A673 (cell line): Measurements from ENCODE around the gene VWA1. TPM values are rescaled to one million over a fixed set of nuclear protein-coding genes. Genes with fewer than 3 reads are reported as not detected.
"Not testable (repeated sequence)": the region's sequence is repeated elsewhere in the genome, so short reads cannot be mapped to it uniquely, and the experiment has no call there.

Experiments
- BruUV-seq: library from RNA; stranded (reverse); fragments of 400-500 nt; replicated peaks from 2 replicates; lab custom pipeline; 2021; lab: Mats Ljungman, UMichigan
- CTCF ChIA-PET: fragments of 300-600 bp; sonication (Branson Sonifier 250); formaldehyde crosslinking; loops from one replicate; lab custom pipeline; 2022; ENCODE audit warnings: antibody characterized with exemption; lab: Charles Lee
- POLR2A ChIA-PET: fragments of 300-600 bp; sonication (Branson Sonifier 250); formaldehyde crosslinking; loops from one replicate; lab custom pipeline; 2022; ENCODE audit warnings: antibody characterized with exemption; ENCODE audit not compliant: low non-redundant PET; lab: Charles Lee
- DNase-seq: peaks from one replicate; pipeline ENCODE4 v3.0.0-alpha.2; 2015; ENCODE audit warnings: low spot score
- H3K27ac ChIP-seq: fragments of 200-600 bp; sonication (generic); 2 replicates; pipeline ENCODE4 v1.5.1; 2016; ENCODE audit warnings: mixed run types, low read depth, mild to moderate bottlenecking, mixed read lengths, antibody characterized with exemption, low read length; ENCODE audit not compliant: poor library complexity, severe bottlenecking
- H3K27me3 ChIP-seq: fragments of 200-600 bp; sonication (generic); replicated peaks from 2 replicates; pipeline ENCODE4 v1.6.1; 2017; ENCODE audit warnings: mixed run types, low read depth, mild to moderate bottlenecking, mixed read lengths, antibody characterized with exemption, low read length; ENCODE audit not compliant: insufficient read depth, poor library complexity
- H3K36me3 ChIP-seq: fragments of 200-600 bp; sonication (generic); 2 replicates; pipeline ENCODE4 v1.6.1; 2016; ENCODE audit warnings: mixed run types, mild to moderate bottlenecking, mixed read lengths, antibody characterized with exemption, low read length; ENCODE audit not compliant: insufficient read depth, poor library complexity, severe bottlenecking
- H3K4me1 ChIP-seq: fragments of 200-600 bp; sonication (generic); 2 replicates; pipeline ENCODE4 v1.6.1; 2017; ENCODE audit warnings: mixed run types, mild to moderate bottlenecking, mixed read lengths, antibody characterized with exemption, low read length; ENCODE audit not compliant: insufficient read depth, poor library complexity, severe bottlenecking
- H3K4me3 ChIP-seq: fragments of 200-600 bp; sonication (generic); 2 replicates; pipeline ENCODE4 v1.5.1; 2016; ENCODE audit warnings: low read depth, mixed run types, mild to moderate bottlenecking, mixed read lengths, low read length; ENCODE audit not compliant: poor library complexity, severe bottlenecking
- H3K9me3 ChIP-seq: fragments of 200-600 bp; sonication (generic); 2 replicates; pipeline ENCODE4 v1.6.1; 2016; ENCODE audit warnings: mixed run types, low read depth, mild to moderate bottlenecking, mixed read lengths, antibody characterized with exemption, low read length; ENCODE audit not compliant: poor library complexity, severe bottlenecking
- CTCF ChIP-seq: fragments of 300-800, 200-600 bp; sonication (generic); conservative IDR thresholded peaks from 2 replicates; pipeline ENCODE4 v1.5.1; 2017; ENCODE audit warnings: low read depth, mild to moderate bottlenecking, antibody characterized with exemption, low read length, moderate library complexity, mixed read lengths
- EZH2 ChIP-seq: fragments of 200-600 bp; sonication (generic); IDR thresholded peaks from 2 replicates; pipeline ENCODE4 v1.6.1; 2017; ENCODE audit warnings: borderline replicate concordance, low read depth, mild to moderate bottlenecking, mixed read lengths, antibody characterized with exemption, low read length; ENCODE audit not compliant: poor library complexity, severe bottlenecking
- intact Hi-C: fragments of 100-400 bp; cut with micrococcal nuclease; formaldehyde crosslinking; loops from one replicate; pipeline ENCODE4 v1.10.0; 2022; ENCODE audit not compliant: unreplicated experiment
- total RNA-seq: library from RNA; stranded (reverse); gene quantifications from 2 replicates; pipeline ENCODE4 v1.2.3, GENCODE V29; 2021

Gene VWA1
- total RNA-seq, 1 experiment from 2014 or later: 0.92 TPM

- H3K27ac ChIP-seq: no peak overlapping the region
- no peak overlapping the region for H3K4me3 ChIP-seq
- H3K4me1 ChIP-seq: no peaks in the 10 kb centered on the region
- H3K27me3 ChIP-seq: no peaks in the 10 kb centered on the region
- H3K36me3 ChIP-seq: peaks cover 37% of the 10 kb centered on the region
- no peak for TF ChIP-seq CTCF
- TF ChIP-seq EZH2: no peak
- no TSS peak for BruUV-seq
- intact Hi-C loops: no loop called here
- ChIA-PET CTCF (no interaction called here), POLR2A (no interaction called here)
- no peak for DNase-seq
- H3K9me3 ChIP-seq: no peaks in the 10 kb centered on the region
Observed at GRCh38 chr1:1482856-1483255, 47.4 kb downstream of the VWA1 start.

GRCh38 chr1:1483714-1484113, 48.2 kb downstream of the VWA1 start:
- H3K27me3 ChIP-seq: no peaks in the 10 kb centered on the region
- no peaks in the 10 kb centered on the region for H3K9me3 ChIP-seq
- no peaks in the 10 kb centered on the region for H3K4me1 ChIP-seq
- intact Hi-C loops: no loop called here
- ChIA-PET CTCF (interaction anchor here (0.7 kb wide), 1 partner anchor 43 kb away, joined by 5 read pairs; no protein-coding TSS in a partner anchor), POLR2A (no interaction called here)
- peaks cover 38% of the 10 kb centered on the region for H3K36me3 ChIP-seq
- TF ChIP-seq CTCF (no peak), EZH2 (no peak)
- no peak for DNase-seq
- H3K4me3 ChIP-seq: no peak overlapping the region
- no peak overlapping the region for H3K27ac ChIP-seq
- no TSS peak for BruUV-seq

GRCh38 chr1:1484976-1485750, 49.7 kb downstream of the VWA1 start:
- H3K27ac ChIP-seq, H3K27me3 ChIP-seq, CTCF ChIA-PET, H3K9me3 ChIP-seq, POLR2A ChIA-PET, DNase-seq, H3K4me1 ChIP-seq, H3K4me3 ChIP-seq, BruUV-seq, intact Hi-C loops: not testable (repeated sequence)
- peaks cover 40% of the 10 kb centered on the region for H3K36me3 ChIP-seq

- H3K4me3 ChIP-seq, intact Hi-C loops, BruUV-seq, H3K27me3 ChIP-seq, DNase-seq, POLR2A ChIA-PET, CTCF ChIA-PET, H3K27ac ChIP-seq, H3K9me3 ChIP-seq, H3K4me1 ChIP-seq: not testable (repeated sequence)
- peaks cover 45% of the 10 kb centered on the region for H3K36me3 ChIP-seq
Observed at GRCh38 chr1:1485755-1486317, 50.3 kb downstream of the VWA1 start.
